Keratinocyte (primary cell): ENCODE results near the gene CSNK2A2. TPM values are rescaled to one million over a fixed set of nuclear protein-coding genes. Genes with fewer than 3 reads are reported as not detected.
A peak's percentile ranks its signal among the peaks of the same experiment; 100 is the strongest.

Experiments used
- DNase-seq: peaks from one replicate; pipeline ENCODE4 v3.0.0-alpha.2; 2011; ENCODE audit warnings: low read depth, missing footprints, low spot score
- FAIRE-seq: peaks from 2 replicates; lab custom pipeline; 2011; peaks lifted over from hg19 to GRCh38; lab: Jason Lieb, UNC
- H2AFZ ChIP-seq: 2 replicates; pipeline ENCODE4 v1.6.0; 2012; ENCODE audit warnings: low read length, control low read depth, inconsistent platforms; ENCODE audit not compliant: control insufficient read depth
- H3K27ac ChIP-seq: 2 replicates; pipeline ENCODE4 v1.5.1; 2011; ENCODE audit warnings: low read length; ENCODE audit not compliant: control insufficient read depth, insufficient read depth
- H3K27me3 ChIP-seq: 3 replicates; pipeline ENCODE4 v1.6.0; 2011; ENCODE audit warnings: low read length; ENCODE audit not compliant: control insufficient read depth, insufficient read depth; ENCODE audit errors: extremely low read depth
- H3K36me3 ChIP-seq, 2 experiments: 2 replicates in 1 of 2; 3 replicates in 1 of 2; pipeline ENCODE4 v1.5.1; 2011; ENCODE audit warnings: low read length in 2 of 2, mild to moderate bottlenecking in 1 of 2; ENCODE audit not compliant: control insufficient read depth in 2 of 2, insufficient read depth in 2 of 2; ENCODE audit errors: extremely low read depth in 1 of 2
- H3K4me1 ChIP-seq: 3 replicates; pipeline ENCODE4 v1.5.1; 2011; ENCODE audit warnings: low read length; ENCODE audit not compliant: control insufficient read depth, insufficient read depth; ENCODE audit errors: extremely low read depth
- H3K4me2 ChIP-seq: 3 replicates; pipeline ENCODE4 v1.6.0; 2011; ENCODE audit warnings: low read depth, low read length; ENCODE audit not compliant: control insufficient read depth, insufficient read depth; ENCODE audit errors: extremely low read depth
- H3K4me3 ChIP-seq, 3 experiments: fragments of 200-600 bp in 1 of 3; sonication (generic) in 1 of 3; 2 replicates in 2 of 3; 3 replicates in 1 of 3; pipeline ENCODE4 v1.5.1; 2011 to 2016; ENCODE audit warnings: low read length in 3 of 3, mild to moderate bottlenecking in 3 of 3, control low read depth in 2 of 3, inconsistent platforms in 1 of 3, low read depth in 1 of 3, mixed read lengths in 1 of 3, mixed run types in 1 of 3, moderate library complexity in 1 of 3; ENCODE audit not compliant: control insufficient read depth in 2 of 3, insufficient read depth in 2 of 3; ENCODE audit errors: extremely low read depth in 1 of 3
- H3K79me2 ChIP-seq: 2 replicates; pipeline ENCODE4 v1.6.0; 2012; ENCODE audit warnings: low read length; ENCODE audit not compliant: control insufficient read depth, insufficient read depth
- H3K9ac ChIP-seq: 3 replicates; pipeline ENCODE4 v1.6.0; 2011; ENCODE audit warnings: low read length; ENCODE audit not compliant: control insufficient read depth, insufficient read depth; ENCODE audit errors: extremely low read depth
- H3K9me1 ChIP-seq: 3 replicates; pipeline ENCODE4 v1.6.0; 2011; ENCODE audit warnings: low read length; ENCODE audit not compliant: control insufficient read depth, insufficient read depth; ENCODE audit errors: extremely low read depth
- H3K9me3 ChIP-seq: 2 replicates; pipeline ENCODE4 v1.5.1; 2012; ENCODE audit warnings: low read depth, low read length; ENCODE audit not compliant: control insufficient read depth
- H4K20me1 ChIP-seq: 3 replicates; pipeline ENCODE4 v1.6.0; 2011; ENCODE audit warnings: low read length; ENCODE audit not compliant: control insufficient read depth, insufficient read depth; ENCODE audit errors: extremely low read depth
- CTCF ChIP-seq, 3 experiments: IDR thresholded peaks in 1 of 3; conservative IDR thresholded peaks in 1 of 3; optimal IDR thresholded peaks in 1 of 3; 2 replicates in 2 of 3; 3 replicates in 1 of 3; pipeline versions ENCODE3 to v1.5.1; 2011; ENCODE audit warnings: low read length in 3 of 3, mild to moderate bottlenecking in 3 of 3, moderate library complexity in 2 of 3, control low read depth in 1 of 3, inconsistent platforms in 1 of 3; ENCODE audit not compliant: insufficient read depth in 2 of 3; ENCODE audit errors: extremely low read depth in 1 of 3
- EZH2 ChIP-seq: IDR thresholded peaks from one replicate; pipeline ENCODE4 v1.6.1; 2012; ENCODE audit warnings: inconsistent platforms, mild to moderate bottlenecking, low read length, moderate library complexity
- dilution Hi-C: fragments of 300-500 bp; cut with MboI; formaldehyde crosslinking; loops from one replicate; pipeline ENCODE4 v1.7.0; 2020; ENCODE audit warnings: low sequenced_read_pairs; ENCODE audit not compliant: extremely low pct_ligation_motif_present
- polyA plus RNA-seq, 5 experiments: library from polyadenylated mRNA; depleted of rRNA in 3 of 5; stranded (reverse) in 3 of 5; stranded (forward) in 1 of 5; unstranded in 1 of 5; fragments of >200 nt; gene quantifications; 1 replicate in 1 of 5; 2 replicates in 3 of 5; 3 replicates in 1 of 5; pipeline versions ENCODE4 v1.2.1 to v1.2.3, GENCODE V29; 2011 to 2012; ENCODE audit warnings: missing spikeins in 2 of 5, low read depth in 1 of 5, low replicate concordance in 1 of 5

Gene CSNK2A2
- polyA plus RNA-seq, 1 donor (not counting 4 experiments of a cell fraction or from before 2014, with no cell fraction given) = 49.6 TPM

- Histone ChIP-seq H3K4me1 (peaks cover 35% of the 10 kb centered on the region), H4K20me1 (no peaks in the 10 kb centered on the region), H3K9ac (peak overlapping the region; percentile 55), H2AFZ (no peak overlapping the region), H3K4me3 (peak overlapping the region; percentile 87 to 97 (median 94)), H3K9me1 (peaks cover 2% of the 10 kb centered on the region), H3K27me3 (no peaks in the 10 kb centered on the region), H3K27ac (peak overlapping the region; percentile 63), H3K79me2 (peaks cover 56% of the 10 kb centered on the region), H3K36me3 (no peaks in the 10 kb centered on the region), H3K9me3 (no peaks in the 10 kb centered on the region), H3K4me2 (peak overlapping the region; percentile 96)
- no peak for FAIRE-seq
- DNase-seq = no peak
- dilution Hi-C loops = no loop called here
- TF ChIP-seq EZH2 (no peak), CTCF (optimal IDR thresholded peaks at IDR 0.05 in 1 of 3, IDR thresholded peaks at IDR 0.05 in 1 of 3, conservative IDR thresholded peaks at IDR 0.05 in 1 of 3; ENCODE audit: extremely low read depth in 1 of 3, insufficient read depth in 2 of 3, low read length in 3 of 3) (peak in 2 of 3 experiments; percentile 14 to 28)
These were observed 70.3 kb downstream of the CSNK2A2 start for GRCh38 chr16:58127634-58128033.

GRCh38 chr16:58127033-58127556 is 70.8 kb downstream of the CSNK2A2 start:
- dilution Hi-C loops = no loop called here
- H3K36me3 ChIP-seq = no peaks in the 10 kb centered on the region
- H3K27me3 ChIP-seq = no peaks in the 10 kb centered on the region
- H3K4me2 ChIP-seq = peak overlapping the region; percentile 96
- peaks cover 2% of the 10 kb centered on the region for H3K9me1 ChIP-seq
- DNase-seq = no peak
- no peaks in the 10 kb centered on the region for H4K20me1 ChIP-seq
- H3K79me2 ChIP-seq = peaks cover 60% of the 10 kb centered on the region
- peaks cover 37% of the 10 kb centered on the region for H3K4me1 ChIP-seq
- H3K9me3 ChIP-seq = no peaks in the 10 kb centered on the region
- H3K9ac ChIP-seq = peak overlapping the region; percentile 55
- FAIRE-seq = no peak
- H3K27ac ChIP-seq = peak overlapping the region; percentile 63
- peak overlapping the region; percentile 87 to 97 (median 94) for H3K4me3 ChIP-seq
- TF ChIP-seq CTCF (optimal IDR thresholded peaks at IDR 0.05 in 1 of 3, IDR thresholded peaks at IDR 0.05 in 1 of 3, conservative IDR thresholded peaks at IDR 0.05 in 1 of 3; ENCODE audit: extremely low read depth in 1 of 3, insufficient read depth in 2 of 3, low read length in 3 of 3) = peak; percentile 11 to 32 (median 19)
- no peak for TF ChIP-seq EZH2
- H2AFZ ChIP-seq = no peak overlapping the region
